Esophagus (tissue), 2 donors: Measurements from ENCODE around the gene HDAC4. TPM values are rescaled to one million over a fixed set of nuclear protein-coding genes. Genes with fewer than 3 reads are reported as not detected.

ENCODE experiments used
- H3K27ac ChIP-seq, 2 donors: one replicate each; pipeline ENCODE4 v1.5.1; 2013; ENCODE audit warnings: low read depth in 2 of 2, mild to moderate bottlenecking in 2 of 2, inconsistent platforms in 1 of 2, low read length in 1 of 2, moderate library complexity in 1 of 2
- H3K27me3 ChIP-seq, 2 donors: one replicate each; pipeline ENCODE4 v1.6.1; 2013; ENCODE audit warnings: low read length in 2 of 2, control low read depth in 1 of 2, mild to moderate bottlenecking in 1 of 2; ENCODE audit not compliant: insufficient read depth in 2 of 2, control insufficient read depth in 1 of 2
- H3K36me3 ChIP-seq, 2 donors: one replicate each; pipeline ENCODE4 v1.6.1; 2013; ENCODE audit warnings: low read length in 1 of 2; ENCODE audit not compliant: control insufficient read depth in 2 of 2, insufficient read depth in 2 of 2
- H3K4me1 ChIP-seq, 2 donors: one replicate each; pipeline ENCODE4 v1.6.1; 2013; ENCODE audit warnings: low read length in 1 of 2; ENCODE audit not compliant: control insufficient read depth in 2 of 2, insufficient read depth in 2 of 2
- H3K4me3 ChIP-seq, 2 donors: one replicate each; pipeline ENCODE4 v1.5.1; 2013; ENCODE audit warnings: low read length in 2 of 2, mild to moderate bottlenecking in 2 of 2, low read depth in 1 of 2, moderate library complexity in 1 of 2
- H3K9me3 ChIP-seq, 2 donors: one replicate each; pipeline ENCODE4 v1.6.1; 2013; ENCODE audit warnings: mild to moderate bottlenecking in 2 of 2, low read depth in 1 of 2, low read length in 1 of 2, moderate library complexity in 1 of 2; ENCODE audit not compliant: control insufficient read depth in 2 of 2, insufficient read depth in 1 of 2
- WGBS, 2 donors: extraction: QIAGEN DNeasy Blood & Tissue Kit; methylation state at CpG; one replicate each; pipeline ENCODE4 v1.1.7; 2013; 5-methylcytosine and 5-hydroxymethylcytosine counted together
- polyA plus RNA-seq, 2 donors: library from polyadenylated mRNA; stranded (reverse); fragments of 200-250 nt; gene quantifications; one replicate each; pipeline ENCODE4 v1.2.3, GENCODE V29; 2013
- donor health status: healthy with polysubstance abuse.
- donor health status: Bipolar disorder and iron deficiency.

Gene HDAC4
- polyA plus RNA-seq, 2 donors = 5.9 to 10.2 TPM

DNA sequence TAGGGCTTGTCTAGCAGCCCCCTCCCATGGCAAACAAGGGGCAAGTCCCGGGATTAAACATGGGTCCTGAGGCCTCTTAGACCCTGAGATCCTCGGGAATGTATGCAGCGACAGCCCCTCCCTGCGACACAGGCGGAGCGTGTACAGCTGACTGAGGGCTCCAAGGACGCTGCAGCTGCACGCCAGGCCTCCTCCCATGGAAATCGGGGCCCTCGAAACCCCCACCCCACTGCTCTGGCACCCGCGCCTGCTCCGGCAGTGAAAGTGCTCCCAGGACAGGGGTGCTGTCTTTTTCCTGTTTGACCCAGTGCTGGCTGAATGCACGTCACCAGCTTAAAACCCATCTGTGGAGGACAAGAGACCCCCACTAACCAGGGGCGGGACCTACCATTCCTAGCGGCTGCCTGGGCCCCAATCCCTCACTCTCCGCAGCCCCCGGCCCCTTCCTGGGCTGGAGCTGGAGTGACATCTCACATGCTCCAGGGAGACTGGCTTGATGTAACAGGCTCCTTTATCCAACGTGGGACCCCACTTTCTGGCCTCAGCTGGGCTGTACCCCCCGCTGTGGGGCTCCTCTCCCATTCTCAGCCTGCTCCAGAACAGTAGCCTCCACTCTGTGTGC lies 305.2 kb downstream of the HDAC4 start:
- Histone ChIP-seq H3K27me3 (no peaks in the 10 kb centered on the region), H3K4me1 (peaks cover 0 to 2% of the 10 kb centered on the region in 2 donors), H3K27ac (no peak overlapping the region), H3K36me3 (peaks cover 0 to 57% of the 10 kb centered on the region in 2 donors), H3K9me3 (no peaks in the 10 kb centered on the region), H3K4me3 (no peak overlapping the region)
- 85 to 91% methylated on average over 20 of the region's 20 CpGs for WGBS, 2 donors

DNA sequence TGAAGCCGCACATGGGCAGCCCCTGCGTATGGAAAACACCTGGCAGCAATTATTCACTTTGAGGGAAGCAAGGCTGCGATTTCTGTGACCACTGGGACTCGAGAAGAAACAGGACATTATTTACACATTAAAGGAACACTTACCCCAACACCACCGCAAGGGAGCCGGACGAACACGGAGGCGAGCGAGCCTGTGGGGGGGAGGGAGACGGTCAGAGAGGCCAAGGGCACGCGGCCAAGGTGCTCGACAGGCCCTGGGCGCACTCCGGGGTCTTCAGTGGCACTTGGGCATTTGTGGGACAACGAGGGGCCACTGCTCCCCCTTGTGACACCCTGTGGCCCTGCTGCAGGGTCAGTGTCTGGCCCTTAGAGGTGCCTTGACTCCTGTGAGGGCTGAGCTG lies 306.0 kb downstream of the HDAC4 start:
- H3K27me3 ChIP-seq = no peaks in the 10 kb centered on the region
- no peaks in the 10 kb centered on the region for H3K9me3 ChIP-seq
- no peak overlapping the region for H3K27ac ChIP-seq
- no peak overlapping the region for H3K4me3 ChIP-seq
- WGBS, 2 donors = 88 to 89% methylated on average over 17 of the region's 17 CpGs
- H3K4me1 ChIP-seq = peaks cover 0 to 2% of the 10 kb centered on the region in 2 donors
- peaks cover 0 to 55% of the 10 kb centered on the region in 2 donors for H3K36me3 ChIP-seq

DNA sequence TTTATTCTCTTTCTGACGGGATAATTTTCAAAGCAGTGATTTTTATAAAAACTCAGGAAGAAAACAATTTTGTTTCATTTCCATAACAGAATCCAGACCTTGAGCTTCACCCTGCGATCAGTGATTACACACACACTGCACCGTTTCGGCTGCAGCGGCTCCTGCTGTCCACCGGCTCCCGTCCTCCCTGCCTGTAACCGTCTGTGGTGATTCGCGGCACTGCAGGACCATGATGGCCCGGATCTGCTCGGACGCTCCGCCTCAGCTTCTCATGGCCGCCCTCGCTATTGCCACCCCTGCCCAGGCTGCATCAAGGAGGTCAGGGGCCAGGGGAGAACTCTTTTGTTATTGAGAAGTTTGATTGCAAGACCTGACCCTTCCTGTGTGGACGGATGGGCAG lies 306.9 kb downstream of the HDAC4 start:
- Histone ChIP-seq H3K27me3 (no peaks in the 10 kb centered on the region), H3K9me3 (no peaks in the 10 kb centered on the region), H3K36me3 (peaks cover 0 to 51% of the 10 kb centered on the region in 2 donors), H3K4me3 (no peak overlapping the region), H3K4me1 (peaks cover 0 to 2% of the 10 kb centered on the region in 2 donors), H3K27ac (no peak overlapping the region)
- WGBS, 2 donors = 93 to 94% methylated on average over 17 of the region's 17 CpGs

DNA sequence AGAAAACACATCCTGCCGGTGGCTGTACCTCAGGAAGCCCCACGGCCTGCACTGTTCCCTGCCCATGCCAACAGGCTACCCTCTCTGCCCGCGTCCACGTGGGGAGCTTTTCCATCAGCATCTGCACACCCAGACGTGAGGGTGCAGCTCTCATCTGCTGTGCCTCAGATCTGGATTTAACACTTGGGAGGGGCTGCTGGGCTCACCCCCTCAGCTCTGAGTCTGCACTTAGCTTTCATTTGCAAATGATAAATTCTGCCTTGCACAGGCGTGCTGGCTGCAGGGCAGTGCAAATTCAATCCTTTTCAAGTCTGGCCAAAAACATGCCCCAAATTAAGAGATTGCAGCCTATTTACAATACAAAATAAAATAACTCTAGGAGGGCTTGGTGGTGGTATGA lies 307.3 kb downstream of the HDAC4 start:
- H3K4me3 ChIP-seq = no peak overlapping the region

DNA sequence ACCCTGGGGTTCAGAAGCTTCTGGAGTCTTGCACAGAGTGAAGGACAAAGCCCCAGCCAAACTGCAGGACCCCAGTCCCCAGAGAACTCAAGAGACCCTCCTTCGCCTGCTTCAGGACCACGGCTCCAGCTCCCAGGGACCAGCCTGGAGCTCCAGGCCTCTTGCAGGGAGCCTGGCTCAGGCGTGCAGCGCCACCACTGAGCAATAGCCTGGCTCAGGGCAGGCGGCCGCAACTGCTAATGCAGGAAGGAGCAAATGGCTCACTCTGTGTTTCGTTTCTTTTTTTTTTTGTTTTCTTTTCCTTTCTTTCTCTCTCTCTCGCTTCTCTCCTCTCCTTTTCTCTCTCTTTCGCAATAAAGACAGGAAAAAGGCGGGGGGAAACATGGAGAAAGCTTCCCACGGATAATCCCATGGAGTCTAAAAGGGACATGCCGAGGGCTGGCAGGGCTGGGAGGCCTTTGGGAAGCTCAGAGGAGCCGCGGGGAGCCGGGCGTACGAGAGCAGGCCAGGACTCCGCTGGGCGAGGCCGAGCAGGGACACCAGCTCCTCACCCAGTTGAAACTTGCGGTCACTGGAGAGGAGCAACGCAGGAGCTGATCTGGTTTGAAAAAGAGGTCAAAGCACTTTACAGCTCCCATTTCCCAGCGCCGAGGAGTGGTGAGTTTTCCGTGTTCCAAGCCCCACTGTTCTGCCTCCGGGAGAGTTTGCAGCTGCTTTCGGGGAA lies 308.1 kb downstream of the HDAC4 start:
- Histone ChIP-seq H3K4me3 (no peak overlapping the region), H3K27ac (no peak overlapping the region), H3K4me1 (peaks cover 0 to 1% of the 10 kb centered on the region in 2 donors), H3K9me3 (no peaks in the 10 kb centered on the region), H3K27me3 (no peaks in the 10 kb centered on the region), H3K36me3 (peaks cover 0 to 58% of the 10 kb centered on the region in 2 donors)
- WGBS, 2 donors = 82 to 92% methylated on average over 26 to 27 of the region's 27 CpGs

More for the DNA sequence above, 307.3 kb downstream of the HDAC4 start:
- no peak overlapping the region for H3K27ac ChIP-seq
- WGBS, 2 donors = 70 to 79% methylated on average over 7 of the region's 7 CpGs
- H3K4me1 ChIP-seq = peaks cover 0 to 2% of the 10 kb centered on the region in 2 donors
- peaks cover 0 to 52% of the 10 kb centered on the region in 2 donors for H3K36me3 ChIP-seq
- no peaks in the 10 kb centered on the region for H3K9me3 ChIP-seq
- no peaks in the 10 kb centered on the region for H3K27me3 ChIP-seq

DNA sequence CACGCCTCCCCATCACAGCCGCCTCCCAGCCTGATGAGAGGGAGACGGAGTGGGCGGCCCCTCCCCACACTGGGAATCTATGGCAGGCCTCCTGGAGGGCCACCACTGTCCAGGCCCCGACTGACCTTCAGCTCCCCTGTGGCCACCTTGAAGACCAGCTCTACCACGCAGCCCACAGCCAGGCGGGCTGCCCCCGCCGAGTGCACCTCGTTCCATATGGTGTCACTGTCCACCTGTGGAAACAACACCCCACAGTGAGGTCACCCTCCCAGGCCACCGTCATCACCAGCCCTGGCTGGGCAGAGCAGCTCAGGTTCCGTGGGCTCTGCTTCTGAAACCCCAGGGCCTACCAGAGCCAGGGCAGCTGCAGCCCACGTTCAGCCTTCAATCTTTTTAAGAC lies 310.9 kb downstream of the HDAC4 start:
- Histone ChIP-seq H3K9me3 (no peaks in the 10 kb centered on the region), H3K36me3 (peaks cover 0 to 53% of the 10 kb centered on the region in 2 donors), H3K27ac (no peak overlapping the region), H3K4me1 (no peaks in the 10 kb centered on the region), H3K27me3 (no peaks in the 10 kb centered on the region), H3K4me3 (no peak overlapping the region)
- 85 to 88% methylated on average over 13 of the region's 13 CpGs for WGBS, 2 donors

DNA sequence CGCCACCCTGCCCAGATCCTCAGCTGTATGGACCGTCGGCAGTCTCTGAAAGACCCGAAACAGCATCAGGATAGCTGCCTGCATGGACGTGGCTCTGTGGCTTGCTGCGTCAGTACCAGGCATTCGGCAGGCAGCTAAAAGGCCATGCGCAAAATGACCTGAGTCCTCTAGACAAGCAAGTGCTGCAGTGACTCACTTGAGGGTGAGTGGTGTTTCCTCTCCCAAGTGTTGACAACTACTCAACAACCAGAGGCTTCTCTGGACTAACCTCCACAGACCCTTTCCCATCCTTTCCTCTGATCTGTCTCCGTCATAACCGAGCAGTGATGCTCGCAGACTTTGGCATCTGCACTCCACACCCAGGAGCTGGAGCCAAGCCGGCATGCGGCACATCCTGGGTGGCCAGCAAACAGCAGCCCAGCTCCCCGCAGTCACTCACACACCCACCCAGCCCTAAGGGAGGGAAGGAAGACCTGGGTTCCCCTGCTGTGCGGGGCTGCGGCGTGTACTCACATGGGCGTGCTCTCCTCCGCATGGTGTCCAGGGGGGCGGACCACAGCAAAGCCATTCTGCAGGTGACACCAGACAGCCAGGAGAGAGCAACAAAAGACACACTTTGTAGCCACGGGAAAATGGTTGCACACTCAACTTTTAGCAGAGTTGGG lies 313.6 kb downstream of the HDAC4 start:
- Histone ChIP-seq H3K4me1 (no peaks in the 10 kb centered on the region), H3K4me3 (no peak overlapping the region), H3K27me3 (no peaks in the 10 kb centered on the region), H3K36me3 (peaks cover 13 to 57% of the 10 kb centered on the region in 2 donors), H3K27ac (no peak overlapping the region), H3K9me3 (no peaks in the 10 kb centered on the region)
- WGBS, 2 donors = 90 to 96% methylated on average over 21 of the region's 21 CpGs

DNA sequence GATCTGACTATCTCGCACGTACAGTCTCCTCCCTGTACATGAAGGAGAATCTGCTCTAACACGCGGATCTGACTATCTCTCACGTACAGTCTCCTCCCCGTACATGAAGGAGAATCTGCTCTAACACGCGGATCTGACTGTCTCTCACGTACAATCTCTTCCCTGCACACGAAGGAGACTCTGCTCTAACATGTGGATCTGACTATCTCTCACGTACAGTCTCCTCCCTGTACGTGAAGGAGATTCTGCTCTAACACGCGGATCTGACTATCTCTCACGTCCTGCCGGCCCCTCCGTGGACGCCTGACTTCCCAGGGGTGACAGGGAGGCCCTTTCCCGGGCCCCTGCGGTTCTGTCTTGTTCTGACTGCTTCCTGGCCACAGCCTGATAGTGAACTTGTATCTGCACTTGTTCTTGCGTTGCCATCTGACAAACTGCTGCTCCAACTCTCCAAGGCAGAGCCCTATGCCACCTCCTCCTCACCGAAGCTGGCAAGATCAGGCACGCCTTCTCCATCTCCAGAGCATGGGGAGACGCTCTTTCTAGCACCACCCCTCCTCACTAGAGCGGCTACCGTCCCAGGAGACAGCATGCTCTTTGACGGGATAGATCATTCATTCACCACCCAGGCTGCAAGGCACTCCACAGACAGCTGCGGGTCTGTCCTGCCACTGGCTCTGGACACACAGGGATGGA lies 314.3 kb downstream of the HDAC4 start:
- H3K27ac ChIP-seq = no peak overlapping the region
- peaks cover 13 to 56% of the 10 kb centered on the region in 2 donors for H3K36me3 ChIP-seq
- H3K4me1 ChIP-seq = no peaks in the 10 kb centered on the region
- 76 to 90% methylated on average over 28 of the region's 28 CpGs for WGBS, 2 donors
- no peaks in the 10 kb centered on the region for H3K9me3 ChIP-seq
- no peak overlapping the region for H3K4me3 ChIP-seq
- H3K27me3 ChIP-seq = no peaks in the 10 kb centered on the region

DNA sequence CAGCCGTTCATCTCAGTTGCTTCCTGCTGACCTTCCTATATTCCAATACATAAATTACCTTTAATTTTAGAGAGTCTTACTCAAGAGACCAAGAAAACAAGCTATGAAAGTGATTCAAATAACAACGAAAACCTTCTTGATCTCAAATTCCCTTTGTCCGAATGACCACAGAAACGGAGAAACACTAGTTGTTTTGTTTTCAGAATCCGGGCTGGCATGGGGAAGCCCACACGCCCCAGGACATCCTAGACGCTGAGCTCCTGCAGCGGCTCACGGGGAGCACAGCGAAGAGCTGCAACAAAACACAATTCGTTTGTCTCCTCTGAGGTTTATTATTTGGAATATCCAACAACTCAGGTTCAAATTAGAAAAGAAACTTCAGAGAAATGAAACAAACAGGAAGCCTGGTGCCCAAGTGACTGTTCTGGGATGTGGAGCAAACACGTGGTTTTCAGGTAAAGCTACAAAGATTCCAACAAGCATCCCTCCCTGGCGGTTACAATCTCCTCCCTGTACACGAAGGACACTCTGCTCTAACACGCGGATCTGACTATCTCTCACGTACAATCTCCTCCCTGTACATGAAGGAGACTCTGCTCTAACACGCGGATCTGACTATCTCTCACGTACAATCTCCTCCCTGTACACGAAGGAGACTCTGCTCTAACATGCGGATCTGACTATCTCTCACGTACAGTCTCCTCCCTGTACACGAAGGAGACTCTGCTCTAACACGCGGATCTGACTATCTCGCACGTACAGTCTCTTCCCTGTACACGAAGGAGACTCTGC lies 315.4 kb downstream of the HDAC4 start:
- no peak overlapping the region for H3K27ac ChIP-seq
- no peaks in the 10 kb centered on the region for H3K27me3 ChIP-seq
- H3K9me3 ChIP-seq = no peaks in the 10 kb centered on the region
- H3K4me1 ChIP-seq = no peaks in the 10 kb centered on the region
- 85 to 89% methylated on average over 28 to 29 of the region's 29 CpGs for WGBS, 2 donors
- peaks cover 13 to 54% of the 10 kb centered on the region in 2 donors for H3K36me3 ChIP-seq
- no peak overlapping the region for H3K4me3 ChIP-seq
